GM18507 (cell line): Measurements from ENCODE around the gene EMC8.
"Not testable (repeated sequence)": the region's sequence is repeated elsewhere in the genome, so short reads cannot be mapped to it uniquely, and the experiment has no call there.

Experiments
- DNase-seq: peaks from one replicate; pipeline ENCODE4 v3.0.0; 2011; ENCODE audit warnings: low read depth; ENCODE audit not compliant: insufficient read length; ENCODE audit errors: extremely low spot score
- FAIRE-seq: peaks from 2 replicates; lab custom pipeline; 2011; peaks lifted over from hg19 to GRCh38; lab: Jason Lieb, UNC

EMC8 gene

GRCh38 chr16:85799497-85800320 is at the start of gene EMC8, which contains the start of gene COX4I1:
TSS of gene EMC8 (minus strand) at chr16:85799544. CDS start at chr16:85799295, 249 bp downstream.
TSS of gene COX4I1 (plus strand) at chr16:85799695. CDS start at chr16:85801206, 1,511 bp downstream.
- FAIRE-seq = peak; percentile 91
- peak; percentile 94 for DNase-seq

- FAIRE-seq (no peak), DNase-seq (no peak)
Measured at GRCh38 chr16:85848986-85849385, 49.6 kb upstream of the EMC8 start.

GRCh38 chr16:85847681-85848601 is 48.6 kb upstream of the EMC8 start:
- no peak for DNase-seq
- no peak for FAIRE-seq

- FAIRE-seq (no peak), DNase-seq (no peak)
Measured at GRCh38 chr16:85847036-85847435, 47.7 kb upstream of the EMC8 start.

GRCh38 chr16:85846461-85846860 is 47.1 kb upstream of the EMC8 start:
- no peak for FAIRE-seq
- DNase-seq = no peak

- no peak for DNase-seq
- no peak for FAIRE-seq
Measured at GRCh38 chr16:85845266-85845665, 45.9 kb upstream of the EMC8 start.

- FAIRE-seq (no peak), DNase-seq (no peak)
Measured at GRCh38 chr16:85844786-85845185, 45.4 kb upstream of the EMC8 start.

GRCh38 chr16:85844169-85844481 is 44.8 kb upstream of the EMC8 start:
- no peak for FAIRE-seq
- no peak for DNase-seq

- no peak for DNase-seq
- no peak for FAIRE-seq
Measured at GRCh38 chr16:85843471-85844168, 44.3 kb upstream of the EMC8 start.

- no peak for FAIRE-seq
- DNase-seq = no peak
Measured at GRCh38 chr16:85842848-85843247, 43.5 kb upstream of the EMC8 start.

- DNase-seq (no peak), FAIRE-seq (no peak)
Measured at GRCh38 chr16:85842435-85842834, 43.1 kb upstream of the EMC8 start.

- FAIRE-seq (no peak), DNase-seq (no peak)
Measured at GRCh38 chr16:85840801-85841200, 41.5 kb upstream of the EMC8 start.

GRCh38 chr16:85840395-85840794 is 41.1 kb upstream of the EMC8 start:
- FAIRE-seq (no peak), DNase-seq (no peak)

GRCh38 chr16:85839681-85840240 is 40.4 kb upstream of the EMC8 start:
- no peak for FAIRE-seq
- no peak for DNase-seq

- FAIRE-seq (no peak), DNase-seq (no peak)
Measured at GRCh38 chr16:85838876-85839585, 39.7 kb upstream of the EMC8 start.

GRCh38 chr16:85838381-85838780 is 39.0 kb upstream of the EMC8 start:
- DNase-seq (no peak), FAIRE-seq (no peak)

GRCh38 chr16:85837654-85838053 is 38.3 kb upstream of the EMC8 start:
- DNase-seq, FAIRE-seq: not testable (repeated sequence)

GRCh38 chr16:85836706-85837582 is 37.6 kb upstream of the EMC8 start:
- FAIRE-seq (no peak), DNase-seq (no peak)
